D721Med (cell line): Measurements from ENCODE around the gene GSTM1.

Experiments used
- DNase-seq: peaks from one replicate; pipeline ENCODE4 v3.0.0; 2011; ENCODE audit warnings: low spot score; ENCODE audit not compliant: insufficient read length
- FAIRE-seq: peaks from 2 replicates; lab custom pipeline; 2011; peaks lifted over from hg19 to GRCh38; lab: Jason Lieb, UNC
- CTCF ChIP-seq: IDR thresholded peaks from 2 replicates; pipeline ENCODE4 v1.5.1; 2012; ENCODE audit warnings: mild to moderate bottlenecking, control low read depth; ENCODE audit not compliant: insufficient read depth; ENCODE audit errors: missing control alignments

Gene GSTM1

GRCh38 chr1:109732390-109732881 is 44.8 kb downstream of the GSTM1 start:
- TF ChIP-seq CTCF: no peak
- DNase-seq: no peak
- FAIRE-seq: no peak

GRCh38 chr1:109733236-109733870 is 45.7 kb downstream of the GSTM1 start:
- no peak for FAIRE-seq
- no peak for TF ChIP-seq CTCF
- no peak for DNase-seq

- no peak for FAIRE-seq
- DNase-seq: peak; percentile 78
- no peak for TF ChIP-seq CTCF
Observed at GRCh38 chr1:109739738-109740614, 52.4 kb downstream of the GSTM1 start.

GRCh38 chr1:109740615-109741373 is 53.2 kb downstream of the GSTM1 start, which contains the start of gene GSTM3:
TSS of gene GSTM3 (minus strand) at chr1:109741038. CDS start at chr1:109740287, 751 bp downstream.
- no peak for TF ChIP-seq CTCF
- no peak for FAIRE-seq
- no peak for DNase-seq
